ENCODE data around the gene HOXC9.

DNA sequence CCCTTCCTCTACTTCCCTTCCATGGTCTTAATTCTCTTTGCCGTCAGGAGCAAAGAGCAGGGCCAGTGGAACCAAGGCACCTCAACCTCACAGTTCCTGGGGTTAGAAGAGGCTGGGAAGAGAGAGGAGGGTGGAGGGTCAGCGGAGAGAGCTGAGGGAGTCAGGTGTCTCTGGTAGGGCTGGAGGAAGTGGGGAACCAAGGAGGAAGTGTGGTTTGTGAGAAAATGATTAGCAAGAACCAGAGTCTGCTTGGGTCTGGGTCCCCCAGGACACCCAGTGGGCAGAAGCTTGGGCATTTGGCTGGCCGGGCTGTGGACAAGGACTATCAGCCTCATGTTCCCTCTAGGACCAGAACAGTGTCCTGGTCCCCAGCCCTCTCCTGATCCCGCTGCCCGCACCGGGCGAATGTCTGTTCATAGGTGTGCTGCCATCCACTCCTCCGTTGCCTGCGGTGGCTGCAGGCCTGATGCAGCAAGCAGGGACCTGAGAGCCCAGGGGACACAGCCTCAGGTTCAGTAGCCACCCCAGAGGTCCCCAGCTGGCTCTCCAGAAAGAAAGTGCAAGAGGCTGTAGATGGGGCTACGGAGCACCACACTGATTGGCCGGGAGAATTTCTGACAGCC is 42.9 kb upstream of the HOXC9 start:
- TF ChIP-seq GATA2 (IDR thresholded peaks at IDR 0.05; ENCODE audit: low read depth, low read length) (no peak), GATA3 (IDR thresholded peaks at IDR 0.05; ENCODE audit: low read depth, low read length) (no peak)
